Neural cell (in vitro differentiated cells): ENCODE measurements around the gene MYBBP1A. TPM values are rescaled to one million over a fixed set of nuclear protein-coding genes. Genes with fewer than 3 reads are reported as not detected.

ENCODE experiments used
- H2AFZ ChIP-seq: fragments of 200-600, 300-800 bp; sonication (generic), shearing (Covaris generic); 2 replicates; pipeline ENCODE4 v1.6.0; 2014; ENCODE audit warnings: low read depth, mild to moderate bottlenecking, antibody characterized with exemption, low read length, moderate library complexity
- H3F3A ChIP-seq: fragments of 200-600 bp; shearing (Covaris generic); 2 replicates; pipeline ENCODE4 v1.6.1; 2016; ENCODE audit warnings: mild to moderate bottlenecking, moderate library complexity, mixed read lengths, antibody characterized with exemption, low read length; ENCODE audit not compliant: insufficient read depth, poor library complexity, severe bottlenecking
- H3K27ac ChIP-seq: fragments of 200-600, 300-800 bp; sonication (generic), shearing (Covaris generic); 2 replicates; pipeline ENCODE4 v1.5.1; 2014; ENCODE audit warnings: mild to moderate bottlenecking, low read length, moderate library complexity
- H3K27me3 ChIP-seq: fragments of 300-800, 200-600 bp; sonication (generic), shearing (Covaris generic); 2 replicates; pipeline ENCODE4 v1.6.0; 2014; ENCODE audit warnings: mild to moderate bottlenecking, low read depth, low read length, moderate library complexity; ENCODE audit not compliant: insufficient read depth
- H3K36me3 ChIP-seq: fragments of 300-800, 200-600 bp; sonication (generic), shearing (Covaris generic); 2 replicates; pipeline ENCODE4 v1.5.1; 2014; ENCODE audit warnings: mild to moderate bottlenecking, antibody characterized with exemption, low read length, moderate library complexity; ENCODE audit not compliant: insufficient read depth
- H3K4me2 ChIP-seq: fragments of 300-800, 200-600 bp; sonication (generic), shearing (Covaris generic); 2 replicates; pipeline ENCODE4 v1.6.0; 2014; ENCODE audit warnings: mild to moderate bottlenecking, low read length
- H3K4me3 ChIP-seq: fragments of 300-800, 200-600 bp; sonication (generic), shearing (Covaris generic); 2 replicates; pipeline ENCODE4 v1.5.1; 2014; ENCODE audit warnings: mild to moderate bottlenecking, low read length, moderate library complexity
- H3K79me2 ChIP-seq: fragments of 200-600 bp; shearing (Covaris generic); replicated peaks from 2 replicates; pipeline ENCODE4 v1.6.0; 2014; ENCODE audit warnings: mild to moderate bottlenecking, low read length, moderate library complexity; ENCODE audit not compliant: insufficient read depth
- H3K9ac ChIP-seq: fragments of 300-800, 200-600 bp; sonication (generic), shearing (Covaris generic); 2 replicates; pipeline ENCODE4 v1.6.1; 2016; ENCODE audit warnings: mild to moderate bottlenecking, low read length, mixed read lengths
- H3K9me2 ChIP-seq: fragments of 200-600 bp; shearing (Covaris generic); 2 replicates; pipeline ENCODE4 v1.6.1; 2016; ENCODE audit warnings: mild to moderate bottlenecking, low read length, mixed read lengths; ENCODE audit not compliant: insufficient read depth
- H3K9me3 ChIP-seq: fragments of 200-600, 300-800 bp; sonication (generic), shearing (Covaris generic); 2 replicates; pipeline ENCODE4 v1.6.1; 2016; ENCODE audit warnings: mild to moderate bottlenecking, mixed run types, low read length, moderate library complexity, mixed read lengths
- H4K20me1 ChIP-seq: fragments of 200-600 bp; shearing (Covaris generic); 2 replicates; pipeline ENCODE4 v1.6.1; 2016; ENCODE audit warnings: mild to moderate bottlenecking, mixed run types; ENCODE audit not compliant: insufficient read depth
- CTCF ChIP-seq: fragments of 450-650 bp; IDR thresholded peaks from 2 replicates; pipeline ENCODE4 v1.5.1; 2014; ENCODE audit warnings: antibody characterized with exemption, mild to moderate bottlenecking, moderate library complexity; ENCODE audit not compliant: poor library complexity, severe bottlenecking
- EP300 ChIP-seq: fragments of 450-650 bp; conservative IDR thresholded peaks from 2 replicates; pipeline ENCODE4 v1.6.1; 2014; ENCODE audit warnings: antibody characterized with exemption, mild to moderate bottlenecking, moderate library complexity; ENCODE audit not compliant: poor library complexity, severe bottlenecking
- EZH2 ChIP-seq: fragments of 200-600, 300-800 bp; shearing (Covaris generic), sonication (generic); IDR thresholded peaks from 2 replicates; pipeline ENCODE4 v1.6.1; 2014; ENCODE audit warnings: antibody characterized with exemption, low read length, borderline replicate concordance, mild to moderate bottlenecking; ENCODE audit not compliant: insufficient read depth, poor library complexity, severe bottlenecking
- MXI1 ChIP-seq: fragments of 450-650 bp; conservative IDR thresholded peaks from 2 replicates; pipeline ENCODE4 v1.6.1; 2014; ENCODE audit warnings: antibody characterized with exemption, mild to moderate bottlenecking; ENCODE audit not compliant: poor library complexity, severe bottlenecking
- POLR2AphosphoS5 ChIP-seq: IDR thresholded peaks from 2 replicates; pipeline ENCODE4 v1.6.1; 2012
- RAD21 ChIP-seq: fragments of 450-650 bp; conservative IDR thresholded peaks from 2 replicates; pipeline ENCODE4 v1.6.1; 2014; ENCODE audit warnings: antibody characterized with exemption, mild to moderate bottlenecking, moderate library complexity
- SMC3 ChIP-seq: fragments of 450-650 bp; conservative IDR thresholded peaks from 2 replicates; pipeline ENCODE4 v1.6.1; 2014; ENCODE audit warnings: antibody characterized with exemption, mild to moderate bottlenecking, moderate library complexity; ENCODE audit not compliant: poor library complexity
- TAF1 ChIP-seq: IDR thresholded peaks from 2 replicates; pipeline ENCODE4 v1.6.1; 2012; ENCODE audit warnings: low read depth
- polyA plus RNA-seq: library from polyadenylated mRNA; depleted of rRNA; stranded (reverse); fragments of >200 nt; gene quantifications from 2 replicates; pipeline ENCODE4 v1.2.3, GENCODE V29; 2014
- TF ChIP-seq, protein P1 (sequence below): IDR thresholded peaks from 2 replicates; pipeline ENCODE4 v1.6.1; 2012; ENCODE audit warnings: borderline replicate concordance

Gene MYBBP1A
- polyA plus RNA-seq, 1 donor from 2014 or later = 15.6 TPM

DNA sequence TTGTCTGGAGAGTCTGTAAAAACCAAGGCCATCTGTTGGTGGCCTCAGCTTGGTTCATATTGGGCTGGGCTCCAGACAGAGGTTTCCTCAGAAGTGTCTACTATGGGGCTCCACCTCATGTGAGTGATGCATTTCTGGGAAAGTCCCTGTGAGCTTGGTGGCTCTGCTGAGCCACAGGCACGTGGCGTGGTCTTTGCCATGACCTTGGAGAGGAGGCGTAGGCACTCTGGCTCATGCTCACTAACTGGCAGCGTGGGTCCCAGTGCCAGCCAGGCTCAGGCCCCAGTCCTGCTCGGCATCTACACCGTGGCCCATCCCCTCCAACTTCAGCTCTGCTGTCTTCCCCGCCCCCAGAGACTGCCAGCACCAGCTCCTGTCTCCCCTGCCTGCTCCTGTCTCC lies 18.5 kb upstream of the MYBBP1A start:
- H3K9me3 ChIP-seq = no peaks in the 10 kb centered on the region
- TF ChIP-seq SMC3 = no peak
- no peak for TF ChIP-seq EZH2
- no peak for TF ChIP-seq POLR2AphosphoS5
- TF ChIP-seq MXI1 = no peak
- no peak overlapping the region for H3K4me2 ChIP-seq
- no peaks in the 10 kb centered on the region for H4K20me1 ChIP-seq
- H3K9me2 ChIP-seq = no peaks in the 10 kb centered on the region
- no peak overlapping the region for H3K27ac ChIP-seq
- H3K4me3 ChIP-seq = no peak overlapping the region
- H2AFZ ChIP-seq = no peak overlapping the region
- no peaks in the 10 kb centered on the region for H3K79me2 ChIP-seq
- H3K9ac ChIP-seq = no peak overlapping the region
- no peaks in the 10 kb centered on the region for H3K27me3 ChIP-seq
- H3K36me3 ChIP-seq = no peaks in the 10 kb centered on the region
- H3F3A ChIP-seq = no peaks in the 10 kb centered on the region

- Histone ChIP-seq H3K36me3 (no peaks in the 10 kb centered on the region), H3K27ac (no peak overlapping the region), H3K9me3 (no peaks in the 10 kb centered on the region), H2AFZ (no peak overlapping the region), H3K79me2 (no peaks in the 10 kb centered on the region), H3K4me3 (no peak overlapping the region), H3F3A (no peaks in the 10 kb centered on the region), H3K4me2 (no peak overlapping the region), H3K27me3 (no peaks in the 10 kb centered on the region), H3K9ac (no peak overlapping the region), H4K20me1 (no peaks in the 10 kb centered on the region), H3K9me2 (no peaks in the 10 kb centered on the region)
- TF ChIP-seq RAD21 = no peak
- TF ChIP-seq MXI1 = no peak
- TF ChIP-seq POLR2AphosphoS5 = no peak
- TF ChIP-seq TAF1 = no peak
- TF ChIP-seq SMC3 = no peak
- TF ChIP-seq, protein P1, sequence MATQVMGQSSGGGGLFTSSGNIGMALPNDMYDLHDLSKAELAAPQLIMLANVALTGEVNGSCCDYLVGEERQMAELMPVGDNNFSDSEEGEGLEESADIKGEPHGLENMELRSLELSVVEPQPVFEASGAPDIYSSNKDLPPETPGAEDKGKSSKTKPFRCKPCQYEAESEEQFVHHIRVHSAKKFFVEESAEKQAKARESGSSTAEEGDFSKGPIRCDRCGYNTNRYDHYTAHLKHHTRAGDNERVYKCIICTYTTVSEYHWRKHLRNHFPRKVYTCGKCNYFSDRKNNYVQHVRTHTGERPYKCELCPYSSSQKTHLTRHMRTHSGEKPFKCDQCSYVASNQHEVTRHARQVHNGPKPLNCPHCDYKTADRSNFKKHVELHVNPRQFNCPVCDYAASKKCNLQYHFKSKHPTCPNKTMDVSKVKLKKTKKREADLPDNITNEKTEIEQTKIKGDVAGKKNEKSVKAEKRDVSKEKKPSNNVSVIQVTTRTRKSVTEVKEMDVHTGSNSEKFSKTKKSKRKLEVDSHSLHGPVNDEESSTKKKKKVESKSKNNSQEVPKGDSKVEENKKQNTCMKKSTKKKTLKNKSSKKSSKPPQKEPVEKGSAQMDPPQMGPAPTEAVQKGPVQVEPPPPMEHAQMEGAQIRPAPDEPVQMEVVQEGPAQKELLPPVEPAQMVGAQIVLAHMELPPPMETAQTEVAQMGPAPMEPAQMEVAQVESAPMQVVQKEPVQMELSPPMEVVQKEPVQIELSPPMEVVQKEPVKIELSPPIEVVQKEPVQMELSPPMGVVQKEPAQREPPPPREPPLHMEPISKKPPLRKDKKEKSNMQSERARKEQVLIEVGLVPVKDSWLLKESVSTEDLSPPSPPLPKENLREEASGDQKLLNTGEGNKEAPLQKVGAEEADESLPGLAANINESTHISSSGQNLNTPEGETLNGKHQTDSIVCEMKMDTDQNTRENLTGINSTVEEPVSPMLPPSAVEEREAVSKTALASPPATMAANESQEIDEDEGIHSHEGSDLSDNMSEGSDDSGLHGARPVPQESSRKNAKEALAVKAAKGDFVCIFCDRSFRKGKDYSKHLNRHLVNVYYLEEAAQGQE = no peak
- TF ChIP-seq EP300 = no peak
- TF ChIP-seq CTCF = no peak
- no peak for TF ChIP-seq EZH2
Observed at GRCh38 chr17:4573115-4573514, 17.9 kb upstream of the MYBBP1A start.

DNA sequence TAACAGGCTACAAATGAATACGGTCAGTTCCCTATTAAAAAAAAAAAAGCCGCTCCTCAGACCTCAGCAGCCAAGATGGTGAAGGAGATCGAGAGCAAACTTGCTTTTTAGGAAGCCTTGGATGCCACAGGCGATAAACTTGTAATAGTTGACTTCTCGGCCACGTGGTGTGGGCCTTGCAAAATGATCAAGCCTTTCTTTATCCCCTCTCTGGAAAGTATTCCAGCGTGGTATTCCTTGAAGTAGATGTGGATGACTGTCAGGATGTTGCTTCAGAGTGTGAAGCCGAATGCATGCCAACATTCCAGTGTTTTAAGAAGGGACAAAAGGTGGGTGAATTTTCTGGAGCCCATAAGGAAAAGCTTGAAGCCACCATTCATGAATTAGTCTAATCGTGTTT lies 16.9 kb upstream of the MYBBP1A start:
- Histone ChIP-seq H3K9ac (no peak overlapping the region), H3F3A (no peaks in the 10 kb centered on the region)

More for the DNA sequence above, 16.9 kb upstream of the MYBBP1A start:
- H3K9me3 ChIP-seq = no peaks in the 10 kb centered on the region
- H3K79me2 ChIP-seq = no peaks in the 10 kb centered on the region
- H3K36me3 ChIP-seq = no peaks in the 10 kb centered on the region
- H3K4me2 ChIP-seq = no peak overlapping the region
- no peak overlapping the region for H3K27ac ChIP-seq
- no peak overlapping the region for H3K4me3 ChIP-seq
- H3K27me3 ChIP-seq = no peaks in the 10 kb centered on the region
- no peak overlapping the region for H2AFZ ChIP-seq
- no peaks in the 10 kb centered on the region for H4K20me1 ChIP-seq
- H3K9me2 ChIP-seq = no peaks in the 10 kb centered on the region
- TF ChIP-seq EP300 (no peak), RAD21 (no peak), MXI1 (no peak), CTCF (no peak)
- TF ChIP-seq, protein P1 = no peak
